ENCODE measurements around the gene FILIP1L. TPM values are rescaled to one million over a fixed set of nuclear protein-coding genes. Genes with fewer than 3 reads are reported as not detected.

Gene FILIP1L
- total RNA-seq, 1 donor from 2014 or later: 0.15 TPM

DNA sequence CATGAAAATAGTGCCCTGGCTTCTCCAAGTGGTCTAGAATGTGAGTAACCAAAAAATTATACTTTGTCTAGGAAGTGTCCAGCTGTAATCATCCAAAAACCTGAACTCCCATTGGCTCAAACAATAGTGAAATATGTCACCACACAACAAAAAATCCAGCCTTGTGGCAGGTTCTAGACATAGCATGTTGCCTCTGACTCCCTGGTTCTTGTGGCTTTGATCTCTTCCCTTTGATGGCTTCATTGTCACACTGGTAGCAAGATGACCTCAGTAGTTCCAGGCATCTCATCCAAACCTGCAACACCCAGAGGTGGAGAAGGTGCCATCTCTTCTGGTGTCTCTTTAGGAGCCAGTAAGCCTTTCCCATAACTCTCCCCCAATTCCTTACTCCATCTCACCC lies 222.0 kb downstream of the FILIP1L start:
- no peak for TF ChIP-seq EZH2phosphoT487 (IDR thresholded peaks at IDR 0.05)
- no peak for TF ChIP-seq EZH2 (IDR thresholded peaks at IDR 0.05)
- TF ChIP-seq, protein P1, sequence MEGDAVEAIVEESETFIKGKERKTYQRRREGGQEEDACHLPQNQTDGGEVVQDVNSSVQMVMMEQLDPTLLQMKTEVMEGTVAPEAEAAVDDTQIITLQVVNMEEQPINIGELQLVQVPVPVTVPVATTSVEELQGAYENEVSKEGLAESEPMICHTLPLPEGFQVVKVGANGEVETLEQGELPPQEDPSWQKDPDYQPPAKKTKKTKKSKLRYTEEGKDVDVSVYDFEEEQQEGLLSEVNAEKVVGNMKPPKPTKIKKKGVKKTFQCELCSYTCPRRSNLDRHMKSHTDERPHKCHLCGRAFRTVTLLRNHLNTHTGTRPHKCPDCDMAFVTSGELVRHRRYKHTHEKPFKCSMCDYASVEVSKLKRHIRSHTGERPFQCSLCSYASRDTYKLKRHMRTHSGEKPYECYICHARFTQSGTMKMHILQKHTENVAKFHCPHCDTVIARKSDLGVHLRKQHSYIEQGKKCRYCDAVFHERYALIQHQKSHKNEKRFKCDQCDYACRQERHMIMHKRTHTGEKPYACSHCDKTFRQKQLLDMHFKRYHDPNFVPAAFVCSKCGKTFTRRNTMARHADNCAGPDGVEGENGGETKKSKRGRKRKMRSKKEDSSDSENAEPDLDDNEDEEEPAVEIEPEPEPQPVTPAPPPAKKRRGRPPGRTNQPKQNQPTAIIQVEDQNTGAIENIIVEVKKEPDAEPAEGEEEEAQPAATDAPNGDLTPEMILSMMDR (IDR thresholded peaks at IDR 0.05): no peak
- Mint-ChIP-seq H3K27ac (no peak overlapping the region), H3K9me3 (no peaks in the 10 kb centered on the region), H3K27me3 (ENCODE audit: insufficient read depth, low read depth) (peaks cover 2% of the 10 kb centered on the region), H3K36me3 (no peaks in the 10 kb centered on the region), H3K4me1 (peaks cover 7% of the 10 kb centered on the region), H3K4me3 (no peak overlapping the region)
- Histone ChIP-seq H3K9ac (no peak overlapping the region), H3K27ac (no peak overlapping the region), H3K4me3 (no peak overlapping the region), H4K20me1 (ENCODE audit: low read depth) (no peaks in the 10 kb centered on the region), H3K9me3 (ENCODE audit: low read depth) (no peaks in the 10 kb centered on the region), H3F3A (ENCODE audit: low read depth) (no peaks in the 10 kb centered on the region), H3K4me2 (no peak overlapping the region), H3K79me2 (ENCODE audit: low read depth) (no peaks in the 10 kb centered on the region), H3K27me3 (no peaks in the 10 kb centered on the region), H3K4me1 (no peaks in the 10 kb centered on the region), H2AFZ (replicated peaks) (no peak overlapping the region), H3K36me3 (no peaks in the 10 kb centered on the region)
- DNase-seq (ENCODE audit: low spot score): no peak

DNA sequence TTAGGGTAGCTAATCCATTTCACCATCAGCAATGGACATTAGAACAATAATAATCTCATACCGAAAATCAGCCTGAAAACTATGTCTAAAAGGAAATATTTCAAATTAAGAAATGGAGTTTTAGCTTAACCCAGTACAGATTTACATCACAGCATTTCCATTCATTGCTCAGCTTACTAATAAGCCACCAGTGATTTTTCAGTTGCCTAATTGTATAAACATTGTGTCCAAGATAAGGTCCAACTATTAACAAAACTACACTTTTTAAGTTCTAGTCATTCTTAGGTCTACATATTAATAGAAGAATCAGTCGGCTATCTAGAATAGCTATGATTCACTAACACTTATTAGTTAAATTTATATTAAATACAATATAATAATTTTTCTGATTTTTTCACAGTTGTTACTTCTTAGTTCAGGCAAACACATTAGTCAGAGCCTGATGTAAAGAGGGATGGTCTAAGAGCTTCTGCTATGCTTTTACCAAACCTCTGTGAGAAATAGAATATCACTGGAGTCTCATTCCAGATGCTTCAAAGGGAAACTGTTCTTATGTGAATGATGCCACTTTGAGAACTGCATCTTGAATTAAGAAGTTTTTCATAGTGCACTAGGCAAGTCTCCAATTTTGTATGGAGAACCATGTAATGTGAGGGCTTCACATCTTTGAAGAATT lies 222.6 kb downstream of the FILIP1L start:
- Mint-ChIP-seq H3K36me3 (no peaks in the 10 kb centered on the region), H3K27ac (no peak overlapping the region), H3K27me3 (ENCODE audit: insufficient read depth, low read depth) (peaks cover 2% of the 10 kb centered on the region), H3K9me3 (no peaks in the 10 kb centered on the region), H3K4me3 (no peak overlapping the region), H3K4me1 (peaks cover 8% of the 10 kb centered on the region)
- Histone ChIP-seq H3F3A (ENCODE audit: low read depth) (no peaks in the 10 kb centered on the region), H3K36me3 (no peaks in the 10 kb centered on the region), H3K79me2 (ENCODE audit: low read depth) (no peaks in the 10 kb centered on the region), H3K4me2 (no peak overlapping the region), H3K9ac (no peak overlapping the region), H2AFZ (replicated peaks) (no peak overlapping the region), H3K4me1 (no peaks in the 10 kb centered on the region), H3K27ac (no peak overlapping the region), H3K27me3 (no peaks in the 10 kb centered on the region), H4K20me1 (ENCODE audit: low read depth) (no peaks in the 10 kb centered on the region), H3K9me3 (ENCODE audit: low read depth) (no peaks in the 10 kb centered on the region), H3K4me3 (no peak overlapping the region)
- TF ChIP-seq EZH2 (IDR thresholded peaks at IDR 0.05): no peak
- no peak for TF ChIP-seq EZH2phosphoT487 (IDR thresholded peaks at IDR 0.05)
- TF ChIP-seq, protein P1 (IDR thresholded peaks at IDR 0.05): no peak
- no peak for DNase-seq (ENCODE audit: low spot score)

DNA sequence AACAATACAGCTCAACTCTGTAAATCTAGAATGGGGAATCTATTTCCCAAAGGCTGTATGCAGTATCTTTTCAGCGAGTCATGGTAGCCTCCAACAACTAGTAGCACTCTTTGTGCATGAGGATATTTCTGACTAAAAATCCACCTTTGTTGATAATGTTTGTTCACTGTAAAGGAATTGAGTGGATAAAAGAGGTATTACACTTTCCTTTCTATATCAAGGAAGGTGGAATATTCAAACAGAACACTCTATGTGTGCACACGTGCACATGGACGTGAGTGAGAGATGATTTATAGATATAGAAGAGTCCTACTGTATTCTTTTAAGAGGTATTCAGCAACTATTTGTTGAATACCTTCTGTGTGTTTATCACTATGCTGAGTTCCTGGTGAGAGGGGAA lies 228.4 kb downstream of the FILIP1L start:
- H3K4me1 Mint-ChIP-seq: peaks cover 12% of the 10 kb centered on the region
- no peaks in the 10 kb centered on the region for H3F3A ChIP-seq (ENCODE audit: low read depth)
- peaks cover 4% of the 10 kb centered on the region for H4K20me1 ChIP-seq (ENCODE audit: low read depth)
- no peak overlapping the region for H3K4me3 ChIP-seq
- no peaks in the 10 kb centered on the region for H3K9me3 ChIP-seq (ENCODE audit: low read depth)
- H3K27me3 Mint-ChIP-seq (ENCODE audit: insufficient read depth, low read depth): peaks cover 2% of the 10 kb centered on the region
- no peaks in the 10 kb centered on the region for H3K36me3 ChIP-seq
- H3K27ac Mint-ChIP-seq: no peak overlapping the region
- H3K4me1 ChIP-seq: no peaks in the 10 kb centered on the region
- no peak for DNase-seq (ENCODE audit: low spot score)
- no peak overlapping the region for H3K4me3 Mint-ChIP-seq
- no peaks in the 10 kb centered on the region for H3K9me3 Mint-ChIP-seq
- H2AFZ ChIP-seq (replicated peaks): no peak overlapping the region
- H3K4me2 ChIP-seq: no peak overlapping the region
- H3K27me3 ChIP-seq: no peaks in the 10 kb centered on the region
- H3K79me2 ChIP-seq (ENCODE audit: low read depth): no peaks in the 10 kb centered on the region
- H3K9ac ChIP-seq: no peak overlapping the region
- H3K36me3 Mint-ChIP-seq: no peaks in the 10 kb centered on the region
- TF ChIP-seq EZH2 (IDR thresholded peaks at IDR 0.05) (no peak), EZH2phosphoT487 (IDR thresholded peaks at IDR 0.05) (no peak)
- TF ChIP-seq, protein P1 (IDR thresholded peaks at IDR 0.05): no peak
- no peak overlapping the region for H3K27ac ChIP-seq
